Renal cortical epithelial cell (primary cell): Measurements from ENCODE around the gene SFTPB. TPM values are rescaled to one million over a fixed set of nuclear protein-coding genes. Genes with fewer than 3 reads are reported as not detected.

Experiments
- DNase-seq: peaks from one replicate; pipeline ENCODE4 v3.0.0-alpha.2; 2011; ENCODE audit warnings: low read depth
- total RNA-seq: library from RNA; depleted of rRNA; stranded (reverse); fragments of >200 nt; gene quantifications from 2 replicates; pipeline ENCODE4 v1.2.3, GENCODE V29; 2014

SFTPB gene
- total RNA-seq, 1 donor from 2014 or later, result not detected

GRCh38 chr2:85702800-85703199, 34.8 kb upstream of the SFTPB start:
- no peak for DNase-seq

GRCh38 chr2:85702172-85702571, 34.2 kb upstream of the SFTPB start:
- peak; percentile 93 for DNase-seq

GRCh38 chr2:85699325-85699724, 31.3 kb upstream of the SFTPB start:
- DNase-seq, result no peak

- DNase-seq, result no peak
Measured at GRCh38 chr2:85698880-85699254, 30.9 kb upstream of the SFTPB start.

- DNase-seq, result no peak
Measured at GRCh38 chr2:85698184-85698879, 30.3 kb upstream of the SFTPB start.

GRCh38 chr2:85697716-85698115, 29.7 kb upstream of the SFTPB start:
- DNase-seq, result no peak

GRCh38 chr2:85697096-85697495, 29.1 kb upstream of the SFTPB start:
- no peak for DNase-seq

DNA sequence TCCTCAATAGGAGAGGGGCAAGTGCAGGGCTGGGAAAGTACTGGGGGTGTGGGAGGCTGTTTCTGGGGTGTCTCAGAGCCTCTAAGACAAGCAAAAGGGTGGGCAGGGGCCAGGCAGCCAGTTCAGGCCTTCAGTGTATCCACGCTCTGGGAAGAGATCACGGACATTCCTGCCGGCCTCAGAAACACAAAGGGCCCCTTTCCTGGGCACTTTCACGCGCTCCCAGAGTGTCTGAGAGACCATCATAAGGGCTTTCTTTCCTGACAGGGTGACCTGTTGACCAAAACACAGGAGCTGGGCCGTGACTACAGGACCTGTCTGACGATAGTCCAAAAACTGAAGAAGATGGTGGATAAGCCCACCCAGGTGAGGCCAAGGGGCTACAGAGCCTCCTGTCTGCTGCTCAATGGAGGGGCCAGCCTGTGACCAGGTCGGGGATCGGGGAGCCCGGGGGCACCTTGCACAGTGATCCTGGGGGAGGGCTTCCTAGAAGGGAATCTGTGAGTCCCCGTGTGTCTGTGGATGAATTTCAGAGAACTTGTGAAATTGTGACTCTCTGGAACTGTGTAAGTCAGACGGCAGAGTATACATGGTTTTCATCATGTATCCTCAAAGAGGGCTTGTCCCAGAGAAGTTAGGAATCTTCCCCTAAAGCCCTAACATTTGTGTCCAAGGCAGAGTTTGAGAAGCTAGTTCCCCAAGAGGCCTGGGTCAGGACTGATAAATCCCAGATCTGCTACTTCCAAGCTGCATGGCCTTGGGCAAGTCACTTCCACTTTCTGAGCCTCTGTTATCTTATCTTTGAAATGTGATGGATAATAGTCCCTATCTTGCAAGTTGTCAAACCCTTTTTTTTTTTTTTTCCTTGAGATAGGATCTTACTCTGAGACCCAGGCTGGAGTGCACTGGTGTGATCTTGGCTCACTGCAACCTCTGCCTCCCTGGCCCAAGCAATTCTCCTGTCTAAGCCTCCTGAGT, 28.0 kb upstream of the SFTPB start:
- DNase-seq, result no peak

GRCh38 chr2:85695121-85695520, 27.1 kb upstream of the SFTPB start:
- DNase-seq, result no peak

GRCh38 chr2:85694052-85695025, 26.3 kb upstream of the SFTPB start, which contains the start of gene GNLY:
Gene GNLY (plus strand): TSS chr2:85694358. CDS start chr2:85694419, 61 bp downstream.
- no peak for DNase-seq

- no peak for DNase-seq
Measured at GRCh38 chr2:85692039-85692645, 24.1 kb upstream of the SFTPB start.

DNA sequence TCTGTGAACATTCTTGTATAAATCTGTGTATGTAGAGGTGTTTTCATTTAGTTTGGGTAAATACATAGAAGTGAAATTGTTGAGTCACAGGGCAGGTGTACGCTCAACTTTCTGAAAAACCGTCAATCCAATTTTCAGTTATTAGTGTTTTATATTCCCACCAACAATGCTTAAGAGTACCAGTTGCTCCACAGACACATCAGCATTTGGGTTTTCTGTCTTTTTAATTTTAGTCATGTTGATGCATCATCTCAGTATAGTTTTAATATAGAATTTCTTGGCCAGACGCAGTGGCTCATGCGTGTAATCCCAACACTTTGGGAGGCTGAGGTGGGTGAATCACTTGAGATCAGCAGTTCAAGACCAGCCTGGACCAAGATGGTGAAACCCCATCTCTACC, 22.9 kb upstream of the SFTPB start:
- no peak for DNase-seq

DNA sequence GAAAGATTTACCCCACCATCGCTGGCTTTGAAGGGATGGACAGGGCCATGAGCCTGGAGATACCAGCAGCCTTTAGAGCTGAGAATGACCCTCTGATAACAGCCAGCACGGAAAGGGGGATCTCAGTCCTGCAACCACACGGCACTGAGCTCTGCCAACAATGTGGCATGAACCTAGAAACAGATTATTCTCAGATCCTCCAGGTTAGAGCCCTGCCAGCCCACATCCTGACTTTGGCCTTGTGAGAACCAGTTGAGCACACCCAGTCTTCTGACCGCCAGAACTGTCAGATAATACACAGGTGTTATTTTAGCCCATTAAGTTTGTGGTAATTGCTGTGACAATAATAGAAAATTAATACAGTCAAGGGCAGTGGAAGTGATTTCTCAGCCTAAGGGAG, 16.8 kb upstream of the SFTPB start:
- DNase-seq, result no peak

DNA sequence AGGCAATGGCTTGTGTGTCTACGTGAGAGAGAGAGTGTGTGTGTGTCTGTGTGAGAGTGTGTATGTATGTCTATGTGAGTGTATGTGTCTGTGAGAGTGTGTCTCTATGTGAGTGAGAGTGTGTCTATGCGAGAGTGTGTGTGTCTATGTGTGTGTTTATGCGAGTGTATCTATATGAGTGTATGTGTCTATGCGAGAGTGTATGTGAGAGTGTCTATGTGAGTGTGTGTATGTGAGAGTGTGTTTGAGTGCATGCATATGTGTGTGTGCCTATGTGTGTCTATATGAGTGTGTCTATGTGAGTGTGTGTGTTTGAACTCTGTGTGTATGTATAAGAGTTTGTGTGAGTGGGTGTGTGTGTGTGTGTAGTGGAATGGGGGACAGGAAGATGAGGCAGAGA, 16.4 kb upstream of the SFTPB start:
- no peak for DNase-seq

DNA sequence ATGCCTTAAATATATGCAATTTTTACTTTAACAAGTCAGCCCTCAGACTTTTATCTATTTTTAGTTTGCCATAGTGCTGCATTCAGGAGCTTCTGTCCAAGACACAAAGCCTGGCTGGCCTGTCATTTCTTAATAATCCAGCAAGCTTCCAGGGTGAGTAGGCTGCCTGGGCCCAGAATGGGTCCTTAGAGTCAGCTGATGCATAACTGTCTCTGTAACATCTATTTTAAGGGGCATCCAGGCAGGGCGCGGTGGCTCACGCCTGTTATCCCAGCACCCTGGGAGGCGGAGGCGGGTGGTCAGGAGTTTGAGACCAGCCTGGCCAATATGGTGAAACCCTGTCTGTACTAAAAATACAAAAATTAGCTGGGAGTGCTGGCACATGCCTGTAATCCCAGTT, 14.4 kb upstream of the SFTPB start:
- DNase-seq, result no peak

GRCh38 chr2:85681776-85682175, 13.8 kb upstream of the SFTPB start:
- DNase-seq, result no peak

DNA sequence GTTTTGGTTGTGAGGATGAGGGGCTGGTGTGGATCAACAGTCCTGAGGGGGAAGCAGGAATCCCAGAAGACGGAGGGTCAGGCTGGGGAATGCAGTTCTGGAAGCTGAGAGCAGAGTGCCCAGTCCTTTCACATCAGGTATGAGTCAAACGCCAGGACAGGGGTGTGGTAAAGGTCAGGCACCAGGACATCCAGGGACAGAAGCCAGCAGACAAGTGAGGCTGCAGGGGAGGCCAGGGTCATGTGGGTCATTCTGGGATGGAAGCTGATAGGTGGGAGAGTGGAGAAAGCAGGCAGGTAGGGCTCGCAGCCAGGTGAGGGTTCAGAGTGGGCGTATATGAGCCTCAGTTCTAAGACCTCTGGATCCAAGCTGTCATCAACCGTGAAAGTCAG, 13.4 kb upstream of the SFTPB start:
- no peak for DNase-seq

- DNase-seq, result peak; percentile 89
Measured at GRCh38 chr2:85680707-85681371, 12.8 kb upstream of the SFTPB start.

DNA sequence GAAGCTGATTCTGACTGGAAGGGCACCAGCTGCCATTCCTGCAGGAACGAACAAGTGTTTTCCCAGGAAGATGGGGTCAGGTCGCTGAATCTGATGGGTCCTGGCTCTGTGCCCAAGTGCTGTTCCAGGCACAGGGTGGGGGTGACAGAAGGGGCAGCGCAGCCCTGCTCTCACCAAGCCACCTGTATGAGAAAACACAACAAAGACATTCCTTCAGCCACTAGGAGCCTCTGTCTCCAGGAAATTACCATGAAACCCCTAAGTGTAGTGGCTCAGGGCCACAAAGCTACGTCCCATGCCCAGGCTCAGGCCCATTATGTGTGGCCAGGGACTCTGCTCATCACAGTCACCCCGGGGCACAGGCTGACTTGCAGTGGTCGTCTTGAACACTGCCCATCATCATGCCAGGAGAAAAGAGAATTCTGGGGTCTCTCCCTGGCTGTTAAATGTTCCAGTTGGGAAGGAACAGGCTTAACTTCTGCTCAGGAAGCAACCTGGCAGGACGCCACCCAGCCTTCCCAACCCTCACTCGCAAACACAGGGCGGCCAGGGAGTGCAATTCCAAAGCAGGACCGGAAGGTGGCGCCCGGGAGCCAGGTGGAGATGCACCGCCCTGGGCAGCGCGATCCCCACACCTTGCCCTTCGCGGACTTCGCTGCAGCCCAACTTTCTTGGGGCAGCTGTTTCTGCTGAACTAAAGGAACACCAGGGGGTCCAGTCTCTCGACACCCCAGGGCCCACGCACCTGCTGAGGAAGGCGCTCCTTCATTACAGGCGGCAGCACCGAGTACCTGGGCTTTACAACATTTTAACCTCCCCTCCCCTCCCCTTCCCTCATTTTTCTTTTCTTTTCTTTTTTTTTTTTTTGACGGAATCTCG, 11.0 kb upstream of the SFTPB start:
- peak; percentile 66 for DNase-seq

GRCh38 chr2:85678377-85678776, 10.4 kb upstream of the SFTPB start:
- DNase-seq, result no peak
